HAP-1 (cell line): Measurements from ENCODE around the gene HEXIM1.

Experiments
- DNase-seq, 2 experiments: peaks; one replicate each; pipeline ENCODE4 v3.0.0-alpha.2; 2016 to 2020; ENCODE audit warnings: low spot score in 2 of 2
- H3K27me3 ChIP-seq: fragments of 250-450 bp; sonication (Bioruptor Pico); 2 replicates; pipeline ENCODE4 v1.5.1; 2020; ENCODE audit warnings: low read depth, mild to moderate bottlenecking, moderate library complexity
- H3K36me3 ChIP-seq: fragments of 250-450 bp; sonication (Bioruptor Pico); replicated peaks from 2 replicates; pipeline ENCODE4 v1.5.1; 2020; ENCODE audit warnings: mild to moderate bottlenecking
- H3K4me1 ChIP-seq: fragments of 250-450 bp; sonication (Bioruptor Pico); 2 replicates; pipeline ENCODE4 v1.5.1; 2020; ENCODE audit warnings: mild to moderate bottlenecking
- H3K4me3 ChIP-seq: fragments of 250-450 bp; sonication (Bioruptor Pico); 2 replicates; pipeline ENCODE4 v1.5.1; 2020; ENCODE audit warnings: mild to moderate bottlenecking, moderate library complexity
- H3K9me3 ChIP-seq: fragments of 250-450 bp; sonication (Bioruptor Pico); 2 replicates; pipeline ENCODE4 v1.5.1; 2020; ENCODE audit warnings: mild to moderate bottlenecking, moderate library complexity
- in situ Hi-C: fragments of 300-500 bp; cut with MboI; formaldehyde crosslinking; loops from 3 replicates; pipeline ENCODE4 v1.14.3; 2020; ENCODE audit warnings: low sequenced_read_pairs, inconsistent platforms, mixed read lengths

The HEXIM1 gene

DNA sequence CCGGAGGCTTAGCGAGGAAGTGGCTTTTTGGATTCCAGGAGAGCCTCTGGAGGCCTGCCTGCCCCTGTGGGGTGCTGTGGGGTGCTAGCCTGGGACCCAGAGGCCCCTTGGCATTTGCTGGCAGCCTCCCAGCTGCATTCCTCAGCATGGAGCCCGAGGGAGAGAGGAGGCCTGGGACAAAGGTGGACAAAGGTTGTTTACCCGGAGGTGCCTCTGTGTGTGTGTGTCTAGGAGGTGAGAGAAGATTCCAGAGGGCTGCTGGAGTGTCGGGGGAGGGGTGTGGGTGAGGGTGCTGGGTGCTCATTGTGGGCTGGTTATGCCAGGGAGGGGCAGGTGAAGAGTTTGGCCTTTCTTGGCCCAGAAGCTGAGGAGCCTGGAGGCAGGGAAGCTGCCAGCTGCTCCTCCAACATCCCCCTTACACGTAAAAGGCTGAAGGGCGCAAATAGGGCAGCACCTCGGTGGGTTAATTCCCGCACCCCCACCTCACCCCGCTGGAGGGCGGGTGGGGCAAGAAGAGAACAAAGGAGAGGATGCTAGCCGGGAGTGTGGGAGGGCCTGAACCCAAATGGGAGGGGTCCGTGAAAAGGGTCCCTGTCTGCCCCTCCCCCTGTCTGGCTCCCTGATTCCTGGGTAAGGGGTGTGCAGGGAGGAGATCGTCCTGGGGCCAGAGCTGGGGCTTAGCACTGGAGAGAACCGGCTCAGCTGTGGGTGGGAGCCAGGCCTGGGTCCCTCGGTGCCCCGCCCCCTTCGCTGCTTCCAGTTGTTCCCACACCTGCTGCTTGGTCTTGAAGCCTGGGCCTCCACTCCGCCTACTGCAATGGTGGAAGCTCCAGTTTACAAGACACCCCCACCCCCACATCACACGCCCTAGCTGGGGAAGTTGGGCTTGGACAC lies 23.3 kb downstream of the HEXIM1 start:
- in situ Hi-C loops, result no loop called here
- no peaks in the 10 kb centered on the region for H3K27me3 ChIP-seq
- H3K9me3 ChIP-seq, result no peaks in the 10 kb centered on the region
- no peaks in the 10 kb centered on the region for H3K36me3 ChIP-seq
- H3K4me1 ChIP-seq, result peaks cover 15% of the 10 kb centered on the region
- no peak overlapping the region for H3K4me3 ChIP-seq
- DNase-seq, result peak in 1 of 2 experiments; percentile 55

DNA sequence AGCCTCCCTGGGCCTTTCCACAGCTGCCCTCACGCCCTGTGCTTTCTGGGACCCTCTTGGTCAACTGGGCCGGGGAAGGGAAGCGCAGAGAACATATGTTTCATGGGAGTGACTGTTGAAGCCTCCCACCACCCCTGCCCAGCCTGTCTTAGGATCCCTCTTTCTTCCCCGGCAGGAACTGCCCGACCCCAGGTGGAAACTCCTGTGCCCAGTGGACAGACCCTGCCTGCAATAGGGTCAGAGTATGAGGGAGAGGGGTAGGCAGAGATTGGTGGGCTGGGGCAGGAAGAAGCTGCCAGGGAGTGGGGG lies 23.9 kb downstream of the HEXIM1 start:
- Histone ChIP-seq H3K27me3 (no peaks in the 10 kb centered on the region), H3K4me1 (peaks cover 15% of the 10 kb centered on the region), H3K36me3 (no peaks in the 10 kb centered on the region), H3K9me3 (no peaks in the 10 kb centered on the region), H3K4me3 (no peak overlapping the region)
- in situ Hi-C loops, result no loop called here
- DNase-seq, result no peak

DNA sequence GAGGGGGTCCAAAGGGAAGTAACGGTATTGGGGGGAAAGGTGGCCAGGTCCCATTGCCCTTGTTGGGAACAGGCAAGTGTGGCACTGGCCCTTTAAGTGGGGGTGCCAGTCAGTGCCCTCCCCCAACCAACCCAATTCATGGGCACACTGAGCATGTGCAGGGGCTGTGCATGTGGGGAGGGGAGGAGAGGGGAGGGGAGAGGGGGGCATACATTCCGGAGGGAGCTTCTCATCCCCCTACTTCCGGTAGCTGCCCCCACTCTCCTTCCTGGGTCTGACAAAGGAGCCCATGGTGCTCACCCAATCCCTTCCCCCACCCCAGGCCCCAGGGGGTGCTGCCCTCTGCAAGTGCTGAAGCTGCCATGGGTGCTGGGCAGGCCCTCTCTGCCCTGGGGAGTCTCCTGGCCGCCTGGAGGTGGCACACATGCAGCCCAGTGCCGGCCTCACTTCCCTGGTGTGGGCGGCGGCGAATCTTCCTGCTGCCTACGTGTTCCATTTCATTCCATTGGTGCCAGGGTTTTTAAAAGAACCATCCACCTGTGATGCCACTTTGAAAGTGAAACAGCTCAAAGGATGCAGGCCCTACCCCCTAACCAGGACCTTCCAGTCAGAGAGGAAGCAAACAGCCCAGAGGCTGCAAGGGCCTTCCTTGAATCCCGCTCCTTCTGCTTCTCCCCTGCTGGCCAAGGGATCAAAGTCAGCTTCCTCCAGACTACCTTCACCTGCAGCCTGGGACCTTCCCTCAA lies 24.4 kb downstream of the HEXIM1 start:
- in situ Hi-C loops, result no loop called here
- Histone ChIP-seq H3K36me3 (no peaks in the 10 kb centered on the region), H3K4me1 (peaks cover 15% of the 10 kb centered on the region), H3K27me3 (no peaks in the 10 kb centered on the region), H3K4me3 (no peak overlapping the region), H3K9me3 (no peaks in the 10 kb centered on the region)
- DNase-seq, result peak in 1 of 2 experiments; percentile 36

DNA sequence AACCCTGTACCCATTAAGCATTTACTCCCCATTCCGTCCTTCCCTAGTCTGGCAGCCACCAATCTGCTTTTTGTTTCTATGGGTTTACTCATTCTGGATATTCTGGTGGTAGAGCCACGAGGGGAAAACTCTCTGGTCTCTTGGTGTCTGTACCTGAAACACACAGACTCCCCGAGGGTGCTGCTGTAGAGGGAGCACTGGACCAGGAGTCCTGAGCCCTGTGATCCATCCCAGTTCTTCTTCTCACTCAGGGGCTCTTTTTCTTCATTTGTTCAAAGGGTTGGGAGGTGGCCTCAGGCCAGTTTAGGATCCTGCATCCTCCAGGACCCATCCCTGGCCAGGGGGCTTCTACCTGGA lies 27.5 kb downstream of the HEXIM1 start:
- DNase-seq, result no peak
- Histone ChIP-seq H3K9me3 (no peaks in the 10 kb centered on the region), H3K4me1 (peaks cover 15% of the 10 kb centered on the region), H3K36me3 (no peaks in the 10 kb centered on the region), H3K4me3 (no peak overlapping the region), H3K27me3 (no peaks in the 10 kb centered on the region)
- in situ Hi-C loops, result no loop called here

DNA sequence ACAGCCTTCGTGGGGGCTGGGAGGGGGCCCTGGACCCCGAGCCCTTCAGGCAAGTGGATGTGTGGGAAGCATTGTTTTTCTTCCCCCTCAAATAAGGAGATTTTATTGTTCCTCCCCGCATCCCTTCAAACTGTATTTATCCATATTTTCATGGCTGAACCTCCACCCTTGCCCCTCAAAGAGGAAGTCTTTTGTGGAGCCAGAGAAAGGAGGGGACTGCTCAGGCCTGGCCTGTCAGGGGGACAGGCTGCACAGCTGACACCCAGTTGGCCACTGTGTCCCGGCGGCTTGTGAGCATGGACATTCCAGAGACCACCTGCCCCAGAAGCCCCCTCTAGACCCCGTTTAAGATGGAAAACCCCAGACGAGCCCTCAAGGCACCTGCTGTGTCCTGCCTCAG lies 29.3 kb downstream of the HEXIM1 start:
- DNase-seq, result no peak
- peaks cover 2% of the 10 kb centered on the region; the same call in 1 of the 2 replicates for H3K4me1 ChIP-seq
- in situ Hi-C loops, result no loop called here

DNA sequence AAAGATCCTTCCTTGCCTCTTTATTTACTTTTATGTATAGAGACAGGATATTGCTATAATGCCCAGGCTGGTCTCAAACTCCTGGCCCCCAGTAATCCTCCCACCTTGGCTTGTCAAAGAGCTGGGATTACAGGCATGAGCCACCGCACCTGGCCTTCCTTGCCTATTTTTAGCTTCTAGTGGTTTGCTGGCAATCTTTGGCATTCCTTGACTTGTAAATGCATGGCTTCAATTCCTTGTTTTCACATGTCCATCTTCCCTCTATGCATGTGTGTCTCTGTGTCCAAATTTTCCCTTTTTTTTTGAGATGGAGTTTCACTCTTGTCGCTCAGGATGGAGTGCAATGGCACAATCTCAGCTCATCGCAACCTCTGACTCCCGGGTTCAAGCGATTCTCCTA lies 35.9 kb downstream of the HEXIM1 start:
- no peak for DNase-seq
- Histone ChIP-seq H3K4me1 (no peaks in the 10 kb centered on the region), H3K4me3 (no peak overlapping the region), H3K36me3 (no peaks in the 10 kb centered on the region), H3K9me3 (no peaks in the 10 kb centered on the region), H3K27me3 (no peaks in the 10 kb centered on the region)
- in situ Hi-C loops, result no loop called here

More for the DNA sequence above, 29.3 kb downstream of the HEXIM1 start:
- H3K9me3 ChIP-seq, result no peaks in the 10 kb centered on the region
- H3K36me3 ChIP-seq, result no peaks in the 10 kb centered on the region
- H3K4me3 ChIP-seq, result no peak overlapping the region
- no peaks in the 10 kb centered on the region for H3K27me3 ChIP-seq

DNA sequence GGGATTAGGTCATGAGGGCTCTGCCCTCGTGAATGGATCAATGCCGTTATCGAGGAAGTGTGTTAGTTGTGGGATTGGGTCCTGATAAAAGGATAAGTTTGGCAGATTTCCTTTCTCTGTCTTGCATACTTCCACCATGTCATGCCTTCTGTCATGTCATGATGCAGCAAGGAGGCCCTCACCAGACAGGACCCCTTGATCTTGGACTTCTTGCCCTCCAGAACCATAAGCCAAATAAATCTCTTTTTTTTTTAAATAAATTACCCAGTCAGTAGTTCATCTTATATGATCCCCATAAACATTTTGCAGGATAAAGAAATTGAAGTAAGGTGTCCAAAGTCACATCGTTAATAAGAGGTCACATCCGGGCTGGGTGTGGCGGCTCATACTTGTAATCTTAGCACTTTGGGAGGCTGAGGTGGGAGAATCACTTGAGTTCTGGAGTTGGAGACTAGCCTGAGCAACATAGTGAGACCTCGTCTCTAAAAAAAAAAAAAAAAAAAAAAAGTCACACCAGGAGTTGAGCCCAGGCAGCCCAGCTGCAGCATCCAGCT lies 38.6 kb downstream of the HEXIM1 start:
- no peaks in the 10 kb centered on the region for H3K4me1 ChIP-seq
- in situ Hi-C loops, result no loop called here
- no peaks in the 10 kb centered on the region for H3K9me3 ChIP-seq
- no peak overlapping the region for H3K4me3 ChIP-seq
- no peaks in the 10 kb centered on the region for H3K27me3 ChIP-seq
- no peak for DNase-seq
- H3K36me3 ChIP-seq, result no peaks in the 10 kb centered on the region

DNA sequence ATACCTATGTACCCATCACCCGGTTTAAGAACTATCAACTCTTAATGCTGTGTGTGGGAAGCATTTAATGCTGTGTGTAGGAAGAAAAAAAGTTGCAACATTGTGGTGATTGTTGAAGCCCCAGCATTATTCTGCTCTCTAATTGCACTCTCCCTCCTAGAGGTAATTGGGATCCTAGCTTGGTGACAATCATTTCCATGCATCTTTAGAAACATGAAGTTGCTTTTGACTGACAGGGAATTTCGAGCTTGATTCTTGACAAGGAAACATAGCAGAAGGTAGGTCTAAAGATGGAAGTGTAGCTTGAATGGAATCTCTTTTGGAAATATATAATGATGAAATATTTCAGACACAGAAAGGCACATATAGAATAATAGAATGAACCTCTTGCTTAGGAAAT lies 40.7 kb downstream of the HEXIM1 start:
- no peaks in the 10 kb centered on the region for H3K36me3 ChIP-seq
- no peaks in the 10 kb centered on the region for H3K9me3 ChIP-seq
- H3K27me3 ChIP-seq, result no peaks in the 10 kb centered on the region
- no peaks in the 10 kb centered on the region for H3K4me1 ChIP-seq
- in situ Hi-C loops, result no loop called here
- H3K4me3 ChIP-seq, result no peak overlapping the region
- no peak for DNase-seq

DNA sequence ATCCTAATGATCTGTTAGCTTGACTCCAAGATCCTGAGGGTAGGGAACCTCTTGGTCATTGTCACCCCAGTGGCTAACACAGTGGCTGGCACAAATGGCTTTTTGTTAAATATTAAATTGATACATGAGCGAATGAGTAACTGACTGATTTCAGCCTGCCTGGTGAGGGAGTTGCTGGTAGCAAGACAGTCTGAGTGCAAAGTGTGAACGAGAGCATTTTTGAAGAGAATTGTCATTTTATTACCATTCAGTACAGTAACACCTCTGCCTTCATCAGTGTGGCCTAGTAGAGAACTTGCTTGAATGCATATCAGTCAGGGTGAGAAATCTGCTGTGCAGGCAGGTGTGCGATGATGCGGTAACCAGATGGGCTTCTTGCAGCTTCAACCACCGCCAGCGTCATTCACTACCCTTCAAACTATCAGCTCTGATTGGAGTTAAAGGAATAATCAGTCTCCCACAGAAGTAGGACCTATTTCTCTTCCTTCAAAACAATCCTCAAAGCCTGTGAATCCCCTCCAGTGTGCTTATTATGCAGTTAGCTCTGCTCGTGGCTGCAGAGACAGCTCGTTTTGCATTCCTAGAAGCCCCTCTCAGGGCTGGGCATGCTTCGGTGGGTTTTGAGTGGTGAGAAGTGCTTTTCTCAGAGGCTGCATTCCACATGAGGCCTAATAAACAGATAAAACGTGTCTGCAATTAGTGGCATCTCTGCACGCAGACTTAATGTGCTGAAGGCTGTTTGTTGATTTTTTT lies 42.4 kb downstream of the HEXIM1 start:
- no peak for DNase-seq
- in situ Hi-C loops, result no loop called here
- Histone ChIP-seq H3K4me1 (no peaks in the 10 kb centered on the region), H3K27me3 (no peaks in the 10 kb centered on the region), H3K9me3 (no peaks in the 10 kb centered on the region), H3K4me3 (no peak overlapping the region), H3K36me3 (no peaks in the 10 kb centered on the region)

DNA sequence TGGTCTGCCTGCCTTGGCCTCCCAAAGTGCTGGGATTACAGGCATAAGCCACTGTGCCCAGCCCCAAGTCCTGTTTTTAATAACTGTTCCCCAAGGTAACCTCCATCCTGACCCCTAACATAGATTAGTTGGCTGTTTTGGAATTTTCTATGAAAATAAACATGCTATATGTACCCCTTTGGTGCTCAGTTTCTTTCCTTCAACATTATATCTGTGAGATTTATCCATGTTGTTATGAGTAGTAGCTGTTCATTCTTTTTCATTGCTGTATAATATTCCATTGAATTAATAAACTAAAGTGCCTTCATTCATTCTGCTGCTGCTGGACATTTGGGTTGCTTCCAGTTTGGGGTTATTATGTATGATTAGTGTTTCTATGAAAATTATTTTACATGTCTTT lies 47.1 kb downstream of the HEXIM1 start:
- peaks cover 8% of the 10 kb centered on the region for H3K4me1 ChIP-seq
- H3K9me3 ChIP-seq, result no peaks in the 10 kb centered on the region
- H3K36me3 ChIP-seq, result no peaks in the 10 kb centered on the region
- DNase-seq, result no peak
- no peaks in the 10 kb centered on the region for H3K27me3 ChIP-seq
- H3K4me3 ChIP-seq, result no peak overlapping the region
- in situ Hi-C loops, result loop anchor here (5.0 kb wide), 1 partner anchor 58 kb away; the partner anchor contains the start of gene ACBD4

DNA sequence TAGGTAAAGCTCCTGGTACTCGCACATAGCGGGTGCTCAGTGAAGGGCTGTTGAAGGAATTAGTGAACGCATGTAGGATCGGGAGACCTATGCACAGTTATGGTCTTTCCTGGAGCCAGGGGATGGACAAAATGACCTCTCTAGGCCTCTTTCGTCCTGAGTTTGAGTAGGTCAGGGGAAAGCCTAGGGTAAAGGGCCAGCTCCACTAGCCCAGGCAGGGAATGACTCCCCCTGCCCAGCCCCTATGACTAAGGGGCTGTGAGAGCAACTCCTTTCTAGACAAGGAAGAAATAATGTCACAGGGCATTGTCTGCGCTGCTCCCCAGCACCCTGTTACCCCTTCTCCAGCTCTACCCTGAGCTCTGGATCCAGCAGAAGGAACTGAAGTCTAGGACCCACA lies 48.8 kb downstream of the HEXIM1 start:
- no peak for DNase-seq
- Histone ChIP-seq H3K27me3 (no peaks in the 10 kb centered on the region), H3K4me1 (peaks cover 8% of the 10 kb centered on the region), H3K4me3 (no peak overlapping the region), H3K36me3 (no peaks in the 10 kb centered on the region), H3K9me3 (no peaks in the 10 kb centered on the region)
- in situ Hi-C loops, result loop anchor here (5.0 kb wide), 1 partner anchor 60 kb away; the partner anchor contains the start of gene ACBD4

DNA sequence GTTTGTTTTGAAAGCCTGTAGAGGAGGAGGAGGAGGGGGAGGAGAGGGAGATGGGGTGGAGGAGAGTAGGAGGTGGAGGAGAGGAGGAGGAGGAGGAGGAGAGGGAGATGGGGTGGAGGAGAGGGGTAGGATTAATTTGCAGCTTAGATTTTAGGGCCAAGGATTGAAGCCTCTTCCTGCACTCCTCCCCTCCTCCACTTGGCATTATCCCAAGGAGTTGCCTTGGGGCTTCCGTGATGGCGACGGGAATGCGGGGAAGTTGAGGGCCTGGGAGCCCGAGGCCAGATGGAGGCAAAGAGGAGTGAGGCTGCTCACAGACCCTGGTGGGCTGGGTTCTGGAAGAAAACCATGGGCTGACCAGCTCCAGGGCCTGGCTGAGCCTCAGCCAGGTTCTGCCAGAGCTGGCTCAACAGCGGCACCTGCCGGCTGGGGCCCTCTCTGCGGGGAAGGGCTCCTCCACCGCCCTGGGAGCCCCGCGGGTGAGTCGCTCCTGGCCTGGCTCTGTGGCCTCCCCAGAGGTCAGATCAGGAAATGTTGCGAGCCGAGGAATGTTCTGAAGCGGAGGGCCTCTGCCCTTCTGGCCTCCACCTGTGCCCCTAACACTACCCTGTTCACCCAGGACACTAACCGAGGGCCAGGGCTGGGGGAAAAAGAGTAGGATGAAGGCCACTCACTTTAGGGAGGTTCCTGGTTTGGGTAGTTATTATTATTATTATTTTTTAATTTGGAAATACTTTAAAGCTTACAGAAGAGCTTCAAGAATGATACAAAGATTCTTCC lies 49.5 kb downstream of the HEXIM1 start:
- H3K4me3 ChIP-seq, result no peak overlapping the region
- H3K9me3 ChIP-seq, result no peaks in the 10 kb centered on the region
- no peaks in the 10 kb centered on the region for H3K36me3 ChIP-seq
- in situ Hi-C loops, result loop anchor here (5.0 kb wide), 1 partner anchor 60 kb away; the partner anchor contains the start of gene ACBD4
- peaks cover 8% of the 10 kb centered on the region for H3K4me1 ChIP-seq
- DNase-seq, result peak; percentile 78 to 97
- H3K27me3 ChIP-seq, result no peaks in the 10 kb centered on the region

DNA sequence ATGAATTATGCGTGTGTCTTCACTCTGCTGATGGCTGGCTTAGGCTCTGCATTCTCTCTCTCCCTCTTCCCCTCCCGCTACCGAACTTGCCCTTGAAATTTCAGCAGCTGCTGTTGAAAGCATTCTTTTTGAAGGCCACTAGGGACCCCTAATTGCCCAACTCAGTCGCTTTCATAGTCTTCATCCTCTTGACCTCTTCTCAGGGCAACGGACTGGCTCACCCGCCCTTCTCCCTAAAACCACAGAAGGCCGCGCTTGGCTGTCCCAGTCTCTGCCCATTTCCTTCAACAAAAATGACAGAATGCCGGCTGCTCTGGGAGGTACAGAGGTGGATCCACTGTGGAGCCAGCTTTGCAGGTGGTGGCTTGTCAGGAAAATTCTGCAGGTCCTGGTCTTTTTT lies 52.4 kb downstream of the HEXIM1 start:
- H3K9me3 ChIP-seq, result no peaks in the 10 kb centered on the region; the same call in 1 of the 2 replicates
- H3K4me3 ChIP-seq, result no peak overlapping the region
- in situ Hi-C loops, result no loop called here
- no peaks in the 10 kb centered on the region for H3K27me3 ChIP-seq
- peak in 1 of 2 experiments; percentile 25 for DNase-seq
- peaks cover 8% of the 10 kb centered on the region for H3K4me1 ChIP-seq
- no peaks in the 10 kb centered on the region for H3K36me3 ChIP-seq
